SKM-1 (cell line): ENCODE results near the gene CTNNBL1.

ENCODE experiments used
- DNase-seq: peaks from one replicate; lab custom pipeline; 2025; ENCODE audit not compliant: unreplicated experiment; lab: John Stamatoyannopoulos, UW

CTNNBL1 gene

GRCh38 chr20:37737826-37738420 is 44.1 kb downstream of the CTNNBL1 start:
- no peak for DNase-seq

- DNase-seq = no peak
These were observed 47.2 kb downstream of the CTNNBL1 start for GRCh38 chr20:37741055-37741454.

GRCh38 chr20:37741570-37741969 is 47.7 kb downstream of the CTNNBL1 start:
- no peak for DNase-seq

- DNase-seq = no peak
These were observed 48.3 kb downstream of the CTNNBL1 start for GRCh38 chr20:37742131-37742530.

- no peak for DNase-seq
These were observed 50.5 kb downstream of the CTNNBL1 start for GRCh38 chr20:37744347-37744746.

- DNase-seq = no peak
These were observed 51.7 kb downstream of the CTNNBL1 start for GRCh38 chr20:37745553-37745952.

- no peak for DNase-seq
These were observed 54.2 kb downstream of the CTNNBL1 start for GRCh38 chr20:37748015-37748414.

- DNase-seq = no peak
These were observed 55.4 kb downstream of the CTNNBL1 start for GRCh38 chr20:37749218-37749617.

GRCh38 chr20:37749620-37750403 is 56.0 kb downstream of the CTNNBL1 start:
- no peak for DNase-seq

- no peak for DNase-seq
These were observed 61.8 kb downstream of the CTNNBL1 start for GRCh38 chr20:37755665-37756064.

- DNase-seq = no peak
These were observed 62.4 kb downstream of the CTNNBL1 start for GRCh38 chr20:37756234-37756633.

GRCh38 chr20:37757550-37757949 is 63.7 kb downstream of the CTNNBL1 start:
- no peak for DNase-seq

- no peak for DNase-seq
These were observed 64.5 kb downstream of the CTNNBL1 start for GRCh38 chr20:37758332-37758731.

GRCh38 chr20:37759052-37759553 is 65.3 kb downstream of the CTNNBL1 start:
- DNase-seq = no peak

GRCh38 chr20:37759761-37760209 is 66.0 kb downstream of the CTNNBL1 start:
- DNase-seq = no peak

GRCh38 chr20:37760322-37760721 is 66.5 kb downstream of the CTNNBL1 start:
- no peak for DNase-seq

GRCh38 chr20:37762716-37763485 is 69.1 kb downstream of the CTNNBL1 start:
- no peak for DNase-seq

- no peak for DNase-seq
These were observed 70.6 kb downstream of the CTNNBL1 start for GRCh38 chr20:37764333-37764935.

GRCh38 chr20:37770908-37771307 is 77.1 kb downstream of the CTNNBL1 start:
- no peak for DNase-seq

GRCh38 chr20:37773291-37773826 is 79.5 kb downstream of the CTNNBL1 start:
- no peak for DNase-seq

GRCh38 chr20:37774156-37774555 is 80.3 kb downstream of the CTNNBL1 start:
- DNase-seq = no peak
